ENCODE measurements around the gene IDH3A. TPM values are rescaled to one million over a fixed set of nuclear protein-coding genes. Genes with fewer than 3 reads are reported as not detected.

Gene IDH3A
- 60.6 to 101 TPM (median 67.4 TPM) in 5 replicates for total RNA-seq (2022; extraction: Qiagen RNA extraction; ENCODE audit: low read depth)

DNA sequence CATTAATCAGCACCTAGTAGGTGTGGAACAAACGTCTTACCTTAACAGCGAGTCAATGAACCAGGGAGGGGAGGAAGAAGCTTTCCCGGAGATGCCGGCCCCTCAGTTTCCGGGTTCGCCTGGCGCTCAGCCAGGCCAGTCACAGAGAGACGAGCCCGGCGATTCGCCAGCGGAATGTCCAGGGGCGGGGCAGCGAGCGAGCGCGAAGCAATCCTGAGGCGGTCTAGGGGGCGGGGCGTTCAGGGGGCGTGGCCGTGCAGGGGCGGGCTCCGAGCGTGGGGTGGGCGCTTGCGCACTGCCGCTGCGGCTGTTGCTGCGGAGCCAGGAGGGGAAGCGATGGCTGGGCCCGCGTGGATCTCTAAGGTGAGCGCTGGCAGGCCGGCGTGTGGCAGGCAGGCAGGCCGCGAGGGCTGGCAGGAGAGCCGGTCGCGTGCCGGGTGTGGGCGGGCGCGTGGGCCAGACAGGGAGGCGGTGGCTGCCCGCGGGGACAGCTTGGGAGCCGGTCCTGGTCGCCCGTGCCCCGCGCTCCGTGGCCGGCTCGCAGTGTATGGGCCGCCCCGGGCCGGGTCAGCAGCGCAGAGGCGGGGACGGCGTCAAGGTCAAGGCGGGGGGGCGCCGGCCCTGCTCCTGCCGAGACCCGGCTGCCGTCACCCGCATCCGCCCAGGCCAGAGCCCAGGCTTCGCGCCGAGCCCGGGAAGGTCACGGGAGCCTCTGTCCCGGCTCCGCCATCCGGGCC, at the start of gene IDH3A:
Gene IDH3A, plus strand, starts transcription at position 295 of the 737 bp plus-strand sequence. Its CDS starts 42 bp downstream, at position 337.

GRCh38 chr15:78131295-78132061, 17.7 kb upstream of the IDH3A start, which contains the start of gene CIB2:
CIB2 (minus strand) TSS chr15:78131445; CDS start chr15:78131215, 230 bp downstream.

Other genes starting within 250 kb of the IDH3A start
- gene TBC1D2B, start 71.7 kb upstream of the IDH3A start, total RNA-seq (2022; extraction: Qiagen RNA extraction; ENCODE audit: low read depth), result 13.2 to 16.0 TPM (median 14.6 TPM) in 5 replicates
- not detected in 5 replicates for gene SH2D7, start 56.8 kb upstream of the IDH3A start, total RNA-seq (2022; extraction: Qiagen RNA extraction; ENCODE audit: low read depth)
- 22.9 to 30.2 TPM (median 28.6 TPM) in 5 replicates for gene CIB2, start 17.9 kb upstream of the IDH3A start, total RNA-seq (2022; extraction: Qiagen RNA extraction; ENCODE audit: low read depth)
- 0.17 to 0.59 TPM (median 0.31 TPM) in 5 replicates for gene ACSBG1, start 85.2 kb downstream of the IDH3A start, total RNA-seq (2022; extraction: Qiagen RNA extraction; ENCODE audit: low read depth)
- 0.08 TPM in 1 of 5 replicates, not detected in the others for gene DNAJA4, start 115.2 kb downstream of the IDH3A start, total RNA-seq (2022; extraction: Qiagen RNA extraction; ENCODE audit: low read depth)
- 77.4 to 115 TPM (median 86.8 TPM) in 5 replicates for gene SKIC8, start 150.2 kb downstream of the IDH3A start, total RNA-seq (2022; extraction: Qiagen RNA extraction; ENCODE audit: low read depth)
- gene CRABP1, start 191.0 kb downstream of the IDH3A start, total RNA-seq (2022; extraction: Qiagen RNA extraction; ENCODE audit: low read depth), result 1.2 to 2.2 TPM (median 1.5 TPM) in 5 replicates

All from A549 treated with GW870086 at 1 μM for 4 hours (cell line).